Testis (tissue), 2 donors: ENCODE results near the gene GRID1.

Experiments
- CTCF ChIP-seq, 3 experiments: fragments of 450-650 bp in 2 of 3; fragments of 200-600 bp in 1 of 3; sonication (generic) in 1 of 3; IDR thresholded peaks; one replicate each; pipeline ENCODE4 v1.5.1; 2016 to 2019; ENCODE audit warnings: antibody characterized with exemption in 3 of 3, mild to moderate bottlenecking in 2 of 3, moderate library complexity in 1 of 3
- POLR2A ChIP-seq: fragments of 450-650 bp; IDR thresholded peaks from one replicate; pipeline ENCODE4 v1.6.1; 2017; ENCODE audit warnings: antibody characterized with exemption, mild to moderate bottlenecking, moderate library complexity

DNA sequence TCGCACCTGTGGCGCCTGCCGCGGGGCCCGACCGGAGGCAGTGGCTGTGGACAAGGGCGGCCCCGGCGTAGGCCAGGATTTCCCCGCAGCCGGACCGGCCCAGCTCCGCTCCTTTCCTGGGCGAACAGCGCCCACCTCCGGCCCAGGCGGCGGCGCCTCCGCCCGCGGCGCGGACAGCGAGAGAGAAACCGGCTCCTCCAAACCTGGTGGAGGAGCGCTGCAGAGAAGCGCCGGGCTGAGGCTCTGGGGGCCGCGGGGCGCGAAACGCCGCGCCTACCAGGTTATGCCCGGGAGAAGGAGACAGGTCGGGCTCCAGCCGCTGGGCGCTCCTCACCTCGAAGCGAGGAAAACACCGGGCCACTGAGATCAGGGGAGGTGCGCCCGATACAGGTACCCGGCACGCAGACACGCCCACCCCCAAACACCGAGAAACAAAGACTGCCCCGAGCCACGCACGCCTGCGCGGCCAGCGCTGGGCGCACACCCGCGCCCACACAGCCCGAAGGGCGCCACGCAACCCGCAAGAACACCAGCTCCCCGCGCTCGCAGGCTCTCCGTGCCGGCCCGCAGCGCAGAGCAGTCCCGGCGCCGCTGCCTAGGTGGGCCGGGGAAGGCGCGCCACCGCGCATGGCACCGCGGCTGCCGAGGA is 3.3 kb downstream of the GRID1 start:
- TF ChIP-seq CTCF (IDR thresholded peaks at IDR 0.05) (peak in 2 of 3 experiments; percentile 29 to 40), POLR2A (no peak)
